Spleen (tissue), 7 donors: ENCODE results near the gene SURF1.

Experiments
- CTCF ChIP-seq, 11 experiments: fragments of 200-600 bp in 7 of 11; fragments of 450-650 bp in 4 of 11; sonication (generic) in 4 of 11; IDR thresholded peaks in 8 of 11; conservative IDR thresholded peaks in 3 of 11; 1 replicate in 7 of 11; 2 replicates in 4 of 11; pipeline versions ENCODE4 v1.4.0 to v1.8.0; 2016 to 2021; ENCODE audit warnings: antibody characterized with exemption in 11 of 11, inconsistent platforms in 4 of 11, mild to moderate bottlenecking in 1 of 11
- POLR2A ChIP-seq, 3 donors: fragments of 450-650 bp; IDR thresholded peaks; one replicate each; pipeline ENCODE4 v1.5.1; 2017; ENCODE audit warnings: antibody characterized with exemption in 3 of 3, mild to moderate bottlenecking in 1 of 3
- POLR2AphosphoS5 ChIP-seq, 3 donors: sonication (generic); formaldehyde crosslinking; IDR thresholded peaks; one replicate each; pipeline ENCODE4 v1.5.1; 2017; ENCODE audit warnings: antibody characterized with exemption in 3 of 3
- donor health status: DM: no; HTN: no; CAD: no; lungs with moderate emphysema.
- donor health status: DM: no; HTN: no; CAD: no.
- donor health status: DM: no; HTN: no; CAD: no.

- no peak for TF ChIP-seq CTCF (IDR thresholded peaks at IDR 0.05 in 8 of 11, conservative IDR thresholded peaks at IDR 0.05 in 3 of 11)
- no peak for TF ChIP-seq POLR2A (IDR thresholded peaks at IDR 0.05)
- TF ChIP-seq POLR2AphosphoS5 (IDR thresholded peaks at IDR 0.05), result no peak
Observed at GRCh38 chr9:133368249-133368881, 12.1 kb upstream of the SURF1 start.
